OCI-LY3 (cell line): ENCODE measurements around the gene SEC31B.

Experiments
- EZH2phosphoT487 ChIP-seq: fragments of 200-600 bp; shearing (Covaris generic); IDR thresholded peaks from 2 replicates; pipeline ENCODE4 v1.6.1; 2018; ENCODE audit warnings: antibody characterized with exemption, mixed run types, low read depth
- TF ChIP-seq, protein P1 (sequence below): fragments of 200-600, 300-600 bp; sonication (generic); IDR thresholded peaks from 2 replicates; pipeline ENCODE4 v1.5.1; 2014; ENCODE audit warnings: antibody characterized with exemption, low read length, low read depth

DNA sequence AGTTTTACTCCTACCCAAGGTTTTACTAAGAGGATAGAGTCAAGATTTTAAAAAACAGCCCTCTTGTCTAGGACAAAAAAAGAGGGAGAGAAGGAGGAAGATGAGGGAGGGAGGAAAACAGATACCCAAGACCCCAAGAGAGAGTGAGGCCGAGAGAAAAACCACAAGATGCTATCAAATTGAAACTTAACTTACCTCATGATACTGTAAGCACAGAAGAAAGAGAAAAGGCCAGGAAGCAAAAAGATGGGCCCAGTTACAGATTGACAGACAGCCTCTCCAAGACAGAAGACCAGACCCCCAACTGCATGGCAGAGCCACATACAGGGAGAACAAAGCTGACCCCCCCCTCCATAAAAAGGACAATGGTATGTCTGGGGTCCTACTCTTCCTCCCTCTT lies 11.4 kb downstream of the SEC31B start:
- TF ChIP-seq, protein P1, sequence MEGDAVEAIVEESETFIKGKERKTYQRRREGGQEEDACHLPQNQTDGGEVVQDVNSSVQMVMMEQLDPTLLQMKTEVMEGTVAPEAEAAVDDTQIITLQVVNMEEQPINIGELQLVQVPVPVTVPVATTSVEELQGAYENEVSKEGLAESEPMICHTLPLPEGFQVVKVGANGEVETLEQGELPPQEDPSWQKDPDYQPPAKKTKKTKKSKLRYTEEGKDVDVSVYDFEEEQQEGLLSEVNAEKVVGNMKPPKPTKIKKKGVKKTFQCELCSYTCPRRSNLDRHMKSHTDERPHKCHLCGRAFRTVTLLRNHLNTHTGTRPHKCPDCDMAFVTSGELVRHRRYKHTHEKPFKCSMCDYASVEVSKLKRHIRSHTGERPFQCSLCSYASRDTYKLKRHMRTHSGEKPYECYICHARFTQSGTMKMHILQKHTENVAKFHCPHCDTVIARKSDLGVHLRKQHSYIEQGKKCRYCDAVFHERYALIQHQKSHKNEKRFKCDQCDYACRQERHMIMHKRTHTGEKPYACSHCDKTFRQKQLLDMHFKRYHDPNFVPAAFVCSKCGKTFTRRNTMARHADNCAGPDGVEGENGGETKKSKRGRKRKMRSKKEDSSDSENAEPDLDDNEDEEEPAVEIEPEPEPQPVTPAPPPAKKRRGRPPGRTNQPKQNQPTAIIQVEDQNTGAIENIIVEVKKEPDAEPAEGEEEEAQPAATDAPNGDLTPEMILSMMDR: no peak
- TF ChIP-seq EZH2phosphoT487: no peak
